Eye (tissue), 1 donor: ENCODE data around the gene BMP8A.
"Not testable (repeated sequence)": the region's sequence is repeated elsewhere in the genome, so short reads cannot be mapped to it uniquely, and the experiment has no call there.

Experiments
- DNase-seq: peaks from one replicate; pipeline ENCODE4 v3.0.0-alpha.2; 2015

BMP8A gene

DNA sequence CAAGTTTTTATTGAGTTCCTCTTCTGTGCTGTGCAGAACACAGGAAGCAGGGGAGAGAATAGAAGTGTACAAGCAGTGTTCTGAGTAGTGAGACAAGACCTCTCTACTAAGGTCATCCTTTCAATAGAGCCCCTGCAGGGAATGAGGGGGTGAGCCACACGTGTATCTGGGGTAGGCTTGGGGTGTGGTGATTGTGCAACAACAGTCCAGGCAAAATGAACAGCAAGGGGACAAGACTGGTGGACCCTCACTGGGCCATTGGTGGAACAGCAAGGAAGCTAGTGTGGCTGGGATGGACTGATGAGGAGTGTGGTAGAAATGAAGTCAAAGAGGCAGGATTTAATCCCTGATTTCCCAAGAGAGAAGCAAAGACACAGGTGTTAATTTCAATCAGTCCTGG, 8.2 kb upstream of the BMP8A start:
- no peak for DNase-seq

DNA sequence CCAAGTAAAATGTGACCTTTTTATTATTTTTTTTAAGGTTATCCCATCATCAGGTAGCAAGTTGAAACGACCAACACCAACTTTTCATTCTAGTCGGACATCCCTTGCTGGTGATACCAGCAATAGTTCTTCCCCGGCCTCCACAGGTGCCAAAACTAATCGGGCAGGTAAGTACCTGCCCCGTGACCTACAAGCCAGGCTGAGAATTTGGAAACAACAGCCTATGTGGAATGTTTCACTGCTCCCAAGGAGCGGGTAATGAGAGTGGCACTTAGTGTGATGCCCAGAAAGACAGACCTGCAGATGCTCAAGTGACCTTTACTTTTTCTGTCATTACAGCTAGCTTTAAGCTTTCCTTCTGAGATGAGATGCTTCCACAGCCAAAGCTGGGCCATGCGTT, 6.9 kb upstream of the BMP8A start:
- no peak for DNase-seq

DNA sequence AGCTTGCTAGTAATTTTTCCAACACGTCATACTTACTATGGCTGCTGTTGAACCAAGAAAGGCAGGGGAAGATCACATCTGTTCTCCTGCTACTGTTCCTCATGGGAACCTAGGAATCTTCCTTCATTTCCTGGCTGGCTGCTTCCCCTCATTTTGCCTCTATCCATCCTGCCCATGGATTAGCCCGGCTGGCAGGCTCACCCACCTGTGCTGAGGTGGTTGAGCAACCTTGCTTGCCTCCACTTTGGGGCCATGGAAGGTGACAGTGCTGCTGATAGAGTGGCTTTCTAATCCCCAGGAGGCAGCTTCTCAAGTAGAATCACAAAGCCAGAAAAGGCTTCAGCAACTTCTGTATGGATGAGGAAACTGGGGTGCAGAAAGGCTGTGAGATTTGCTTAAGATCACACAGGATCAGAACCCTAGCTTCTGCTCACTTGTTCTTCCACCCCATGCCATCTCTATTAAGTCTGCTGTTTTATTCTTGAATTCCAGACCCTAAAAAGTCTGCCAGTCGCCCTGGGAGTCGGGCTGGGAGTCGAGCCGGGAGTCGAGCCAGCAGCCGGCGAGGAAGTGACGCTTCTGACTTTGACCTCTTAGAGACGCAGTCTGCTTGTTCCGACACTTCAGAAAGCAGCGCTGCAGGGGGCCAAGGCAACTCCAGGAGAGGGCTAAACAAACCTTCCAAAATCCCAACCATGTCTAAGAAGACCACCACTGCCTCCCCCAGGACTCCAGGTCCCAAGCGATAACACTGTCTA, 6.2 kb upstream of the BMP8A start:
- no peak for DNase-seq

DNA sequence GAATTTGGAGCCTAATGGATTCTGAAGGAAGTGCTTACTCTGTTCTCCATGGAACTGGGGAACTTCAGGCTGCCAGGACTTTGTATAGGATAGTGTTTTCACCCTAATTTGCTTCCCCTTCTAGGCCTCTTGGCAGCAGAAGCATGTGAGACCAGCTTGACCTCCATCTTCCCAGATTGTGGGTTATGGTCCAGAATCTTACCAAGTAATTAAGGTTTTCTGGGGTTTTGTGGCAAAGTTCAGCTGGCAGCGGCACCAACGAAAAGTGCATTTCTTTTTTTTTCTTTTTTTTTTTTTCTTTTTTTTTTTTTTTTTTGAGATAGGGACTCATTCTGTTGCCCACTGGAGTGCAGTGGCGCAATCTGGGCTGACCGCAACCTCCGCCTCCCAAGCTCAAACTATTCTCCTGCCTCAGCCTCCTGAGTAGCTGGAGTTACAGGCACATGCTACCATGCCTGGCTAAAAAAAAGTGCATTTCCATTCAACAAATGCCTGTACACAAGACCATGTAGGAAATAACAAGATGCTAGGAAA, 3.4 kb upstream of the BMP8A start:
- DNase-seq: no peak

DNA sequence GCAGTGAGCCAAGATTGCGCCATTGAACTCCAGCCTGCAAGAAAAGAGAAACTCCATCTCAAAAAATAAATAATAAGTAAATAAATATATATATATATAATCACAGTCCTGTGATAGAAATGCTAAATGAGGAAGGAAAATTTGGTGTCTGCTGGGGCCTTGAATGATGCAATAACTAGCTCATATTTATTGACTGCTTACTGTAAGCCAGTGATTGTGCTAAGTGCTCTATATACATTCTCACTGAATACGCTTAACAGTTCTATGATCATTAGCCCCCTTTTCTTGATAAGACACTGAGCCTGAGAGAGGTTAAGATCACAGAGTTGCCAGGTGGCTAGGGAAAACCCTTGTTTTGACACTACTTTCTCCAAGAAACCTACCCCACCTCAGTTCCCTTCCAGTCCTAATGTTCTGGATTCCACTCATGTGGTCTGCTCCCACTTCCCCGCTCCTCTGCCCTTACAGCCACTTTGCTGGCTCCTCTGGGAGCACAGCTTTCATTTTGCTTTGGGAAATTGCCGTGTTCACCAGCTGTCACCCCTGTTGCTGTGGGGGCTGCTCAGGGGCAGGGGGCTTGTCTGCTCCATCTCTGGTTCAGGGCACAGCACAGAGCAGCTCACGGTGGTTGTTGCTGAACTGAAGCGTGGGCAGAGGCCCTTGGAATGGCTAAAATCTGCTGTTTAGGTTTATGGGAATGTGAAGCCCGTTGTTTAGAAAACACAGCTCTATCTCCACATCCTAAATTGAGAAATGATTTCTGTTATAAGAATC, 2.5 kb upstream of the BMP8A start:
- peak; percentile 41 for DNase-seq

DNA sequence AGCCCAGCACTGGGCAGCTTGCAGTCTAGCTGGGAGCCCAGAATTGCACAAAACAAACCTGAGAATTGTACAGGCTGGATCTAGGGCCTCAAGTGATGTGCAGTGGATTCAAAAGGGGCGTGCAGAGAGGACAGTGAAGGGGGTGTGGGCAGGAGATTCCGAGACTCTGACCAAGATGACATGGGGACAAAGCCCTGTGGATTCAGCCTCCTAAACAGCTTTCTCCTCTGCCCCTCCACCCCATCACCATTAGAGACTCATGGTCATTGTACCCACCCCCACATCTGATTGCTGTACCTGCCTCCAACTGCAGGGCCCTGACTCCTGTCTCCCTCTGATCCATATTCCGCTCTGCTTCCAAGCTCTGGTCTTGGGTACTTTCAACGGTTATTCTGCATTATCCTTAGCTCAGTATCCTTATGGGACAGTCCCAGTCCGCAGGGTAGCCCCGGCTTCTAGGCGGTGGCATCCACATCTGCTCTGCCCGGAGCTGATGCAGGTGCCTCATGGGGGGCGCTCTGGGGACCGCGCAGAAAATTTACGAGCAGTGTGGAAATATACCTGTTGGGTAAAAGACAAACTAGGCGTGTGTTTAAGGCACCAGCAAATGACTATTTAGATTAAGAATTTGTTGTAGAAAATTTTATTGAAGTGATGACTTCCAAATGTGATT, 1.7 kb upstream of the BMP8A start:
- peak; percentile 21 for DNase-seq

DNA sequence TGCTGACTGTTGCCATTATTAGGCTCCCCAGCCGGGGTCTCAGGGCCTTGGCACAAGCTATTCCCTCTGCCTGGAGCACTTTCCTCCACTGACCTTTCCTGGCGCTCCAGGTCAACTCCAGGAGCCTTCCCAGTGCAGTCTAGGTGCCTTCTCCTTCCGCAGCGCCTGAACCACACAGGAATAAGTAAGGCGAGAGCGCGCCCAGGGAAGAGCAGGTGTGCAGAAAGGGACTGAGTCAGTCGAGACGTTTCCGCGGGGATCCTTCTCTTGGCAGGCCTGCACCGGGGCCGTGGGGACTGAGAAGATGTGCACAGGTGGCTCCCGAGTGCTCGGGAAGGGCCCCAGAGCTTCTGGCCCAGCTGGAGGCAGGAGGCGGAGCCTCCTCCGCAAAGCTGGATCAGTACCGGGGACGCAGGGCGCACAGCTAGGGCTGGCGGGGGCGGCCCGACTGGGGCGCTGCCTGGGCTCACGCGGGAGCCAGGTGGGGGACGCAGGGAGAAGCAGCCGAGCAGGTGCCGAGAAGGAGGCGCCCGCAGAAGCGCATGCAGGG, 765 bp upstream of the BMP8A start:
- peak; percentile 37 for DNase-seq

DNA sequence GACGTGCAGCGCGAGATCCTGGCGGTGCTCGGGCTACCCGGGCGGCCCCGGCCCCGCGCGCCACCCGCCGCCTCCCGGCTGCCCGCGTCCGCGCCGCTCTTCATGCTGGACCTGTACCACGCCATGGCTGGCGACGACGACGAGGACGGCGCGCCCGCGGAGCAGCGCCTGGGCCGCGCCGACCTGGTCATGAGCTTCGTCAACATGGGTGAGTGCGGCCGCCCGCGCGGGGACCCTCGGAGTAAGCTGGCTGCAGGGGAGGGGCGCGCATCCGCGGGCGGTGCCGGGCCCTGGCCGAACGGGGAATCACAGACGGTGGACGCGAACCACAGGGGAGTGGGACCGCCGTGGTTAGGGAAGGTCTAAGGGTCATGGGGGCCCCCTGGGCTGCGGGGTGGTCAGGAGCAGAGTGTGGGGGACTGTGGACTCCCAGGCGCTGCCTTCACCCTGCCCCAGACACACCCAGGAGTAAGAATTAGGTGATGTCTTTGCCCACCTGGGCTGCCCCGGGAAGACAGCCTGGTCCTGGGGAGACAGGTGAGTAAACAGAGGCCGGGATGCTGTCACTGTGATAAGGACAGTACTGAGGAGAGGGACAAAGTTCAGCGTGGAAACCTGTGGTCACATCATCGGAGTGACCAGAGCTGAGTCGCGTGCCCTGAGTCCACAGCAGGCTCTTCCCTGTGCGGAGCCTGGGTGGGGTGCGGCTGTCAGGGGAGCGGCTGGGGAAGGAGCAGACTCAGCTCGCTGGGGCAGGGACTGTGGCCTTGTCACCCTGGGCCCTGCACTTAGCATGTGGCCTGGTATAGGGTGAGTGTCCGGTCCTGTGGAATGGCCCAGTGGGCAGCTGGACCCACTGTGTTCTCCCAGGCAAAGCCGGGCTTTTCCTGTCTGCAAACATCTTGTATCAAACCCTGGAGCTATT, 944 bp downstream of the BMP8A start:
- peak; percentile 15 for DNase-seq

DNA sequence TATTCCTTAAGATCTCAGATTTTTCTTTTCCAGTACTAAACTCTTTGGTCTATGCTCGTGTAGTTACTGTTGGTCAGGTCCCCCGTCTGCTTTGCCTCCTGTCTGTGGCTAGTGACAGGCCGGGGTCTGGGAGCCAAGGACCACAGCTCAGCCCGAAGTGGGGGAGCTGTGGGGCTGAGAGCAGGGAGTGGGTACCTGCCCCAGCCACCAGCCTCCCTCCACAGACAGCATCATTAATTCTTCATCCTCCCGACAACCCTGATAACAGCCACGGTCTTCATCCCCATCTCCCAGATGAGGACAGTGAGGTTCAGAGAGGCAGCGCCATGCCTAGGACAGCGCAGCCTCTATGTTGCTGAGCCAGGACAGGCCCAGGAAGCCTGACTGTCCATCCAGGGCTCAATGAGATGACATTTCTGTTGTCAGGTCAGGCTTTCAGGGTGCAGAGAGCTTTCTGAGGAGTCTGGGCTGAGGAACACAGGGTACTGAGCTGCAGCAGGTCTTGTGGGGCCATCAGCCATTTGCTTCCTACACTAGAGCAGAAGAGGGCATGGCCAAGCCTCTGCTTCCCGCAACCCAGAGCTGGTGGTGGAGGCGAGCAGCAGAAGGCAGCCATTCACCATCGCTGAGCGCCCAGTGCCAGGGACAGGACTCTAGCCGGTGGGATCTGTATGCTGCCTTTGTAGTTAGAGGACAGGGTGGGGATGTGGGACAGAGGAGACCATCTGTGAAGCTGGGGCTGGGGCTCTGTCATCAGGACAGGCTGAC, 1.8 kb downstream of the BMP8A start:
- not testable (repeated sequence) for DNase-seq

DNA sequence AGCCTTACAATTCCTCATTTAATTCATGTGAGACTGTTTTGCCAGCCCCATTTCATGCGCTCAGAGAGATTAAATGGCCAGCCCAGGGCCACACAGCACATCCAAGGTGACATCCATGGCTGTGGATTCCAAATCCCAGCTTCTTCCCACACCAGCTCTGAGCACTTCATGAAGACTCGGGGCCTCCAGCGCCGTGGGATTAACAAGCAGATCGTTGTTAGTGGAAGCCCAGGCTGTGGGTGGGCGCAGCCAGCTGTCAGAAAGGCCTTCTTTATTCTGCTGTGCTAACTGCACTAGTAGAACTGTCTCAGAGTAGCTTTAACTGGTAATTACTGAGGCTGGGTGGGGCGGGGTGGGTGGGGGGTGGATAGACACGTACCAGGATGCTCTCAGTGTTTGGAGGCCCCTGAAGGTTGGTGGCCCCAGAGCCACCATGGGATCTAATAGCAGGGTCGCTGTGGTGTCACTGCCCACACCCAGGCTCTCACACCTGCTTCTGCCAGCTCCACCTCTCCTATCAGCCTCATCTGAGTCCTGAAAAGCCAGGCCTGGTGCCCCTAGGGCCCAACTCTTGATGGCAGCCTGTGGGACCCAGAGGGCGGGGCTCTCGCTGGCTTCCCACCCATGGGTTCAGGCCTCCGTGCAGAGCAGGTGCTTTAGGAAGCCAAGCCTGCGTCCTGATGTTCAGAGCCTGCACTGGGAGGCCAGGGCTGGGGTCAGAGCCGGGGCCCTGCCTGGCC, 3.4 kb downstream of the BMP8A start:
- no peak for DNase-seq

DNA sequence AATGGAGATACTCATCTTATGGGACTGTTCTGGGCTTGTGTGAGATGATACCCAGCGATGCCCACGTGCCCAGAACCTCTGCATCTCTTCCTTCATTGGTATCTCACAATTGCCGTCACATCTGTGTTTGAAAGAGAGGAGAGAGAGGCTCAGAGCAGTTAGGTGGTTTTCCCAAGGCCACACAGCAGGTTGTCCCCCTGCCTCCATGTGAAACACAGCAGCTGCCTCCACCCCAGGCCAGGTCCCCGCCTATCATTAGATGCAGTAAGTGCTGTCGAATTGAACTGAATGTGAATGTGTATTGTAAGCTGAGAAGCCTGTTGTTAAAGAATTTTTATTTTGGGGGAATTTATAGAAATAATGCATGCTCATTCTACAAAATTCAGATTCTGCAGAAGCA, 5.1 kb downstream of the BMP8A start:
- DNase-seq: not testable (repeated sequence)

DNA sequence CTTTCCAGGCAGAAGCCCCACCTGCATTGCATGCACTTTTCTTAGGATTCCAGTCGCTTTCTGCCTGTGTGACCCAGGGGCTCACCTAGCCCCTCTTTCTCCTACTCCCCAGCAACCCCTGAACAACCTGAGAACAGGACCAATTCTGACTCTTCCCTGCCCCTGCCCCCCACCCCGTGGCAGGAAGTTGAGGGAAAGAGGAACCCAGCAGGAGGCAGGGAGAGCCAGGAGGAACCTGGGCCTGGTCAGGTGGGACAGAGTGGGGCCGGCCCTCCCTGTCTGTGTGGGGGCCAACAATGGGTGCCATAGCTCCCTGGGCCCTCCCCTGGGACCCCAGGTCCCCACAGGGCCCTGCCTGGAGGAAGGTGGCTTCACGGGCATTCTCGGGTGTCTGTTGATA, 6.1 kb downstream of the BMP8A start:
- DNase-seq: no peak

DNA sequence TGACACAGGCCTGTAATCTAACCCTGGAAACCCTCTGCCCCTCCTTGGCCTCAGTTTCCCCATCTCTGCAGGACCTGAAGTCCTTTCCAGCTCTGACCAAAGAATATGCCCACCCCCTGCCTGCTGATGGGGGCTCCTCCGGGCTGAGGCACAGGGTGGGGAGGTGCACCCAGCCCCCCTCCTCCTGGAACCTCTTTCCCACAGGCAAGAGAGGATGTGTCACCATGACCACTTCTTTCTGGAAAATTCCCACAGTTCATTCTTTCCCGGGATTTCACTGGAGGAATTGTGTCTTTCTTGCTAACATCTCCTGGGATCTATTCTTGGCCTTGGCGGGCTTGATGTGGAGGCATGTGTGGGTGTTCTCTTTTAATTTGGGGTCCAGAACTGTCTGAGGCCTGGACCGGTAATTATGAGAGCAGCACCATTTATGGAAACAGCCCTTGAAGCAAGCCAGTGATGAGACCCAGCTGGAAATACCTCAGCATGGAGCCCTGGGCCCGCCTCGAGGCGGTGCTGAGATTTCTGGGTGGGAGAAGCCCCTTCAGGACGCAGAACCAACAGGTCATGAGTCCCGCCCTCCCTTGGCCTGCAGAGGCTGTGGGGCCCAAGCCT, 6.8 kb downstream of the BMP8A start:
- DNase-seq: not testable (repeated sequence)

DNA sequence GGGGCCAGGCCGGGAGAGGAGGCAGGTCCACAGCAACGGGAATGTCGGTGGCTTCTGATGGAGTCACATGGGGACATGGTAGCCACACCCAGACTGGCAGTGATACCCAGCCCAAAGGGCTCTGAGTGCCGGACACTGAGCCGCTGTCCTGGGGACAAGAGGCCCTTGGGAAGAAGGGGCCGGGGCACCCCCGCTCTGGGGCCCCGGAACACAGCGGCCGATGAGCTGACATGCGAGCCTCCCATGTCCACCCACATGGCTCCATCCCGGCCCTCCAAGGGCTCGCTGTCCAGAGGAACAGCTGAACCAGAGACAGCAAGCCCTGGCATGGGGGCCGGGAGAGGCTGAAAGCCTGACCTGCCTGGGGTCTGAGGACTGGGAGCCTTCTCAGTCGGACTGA, 7.4 kb downstream of the BMP8A start:
- not testable (repeated sequence) for DNase-seq

DNA sequence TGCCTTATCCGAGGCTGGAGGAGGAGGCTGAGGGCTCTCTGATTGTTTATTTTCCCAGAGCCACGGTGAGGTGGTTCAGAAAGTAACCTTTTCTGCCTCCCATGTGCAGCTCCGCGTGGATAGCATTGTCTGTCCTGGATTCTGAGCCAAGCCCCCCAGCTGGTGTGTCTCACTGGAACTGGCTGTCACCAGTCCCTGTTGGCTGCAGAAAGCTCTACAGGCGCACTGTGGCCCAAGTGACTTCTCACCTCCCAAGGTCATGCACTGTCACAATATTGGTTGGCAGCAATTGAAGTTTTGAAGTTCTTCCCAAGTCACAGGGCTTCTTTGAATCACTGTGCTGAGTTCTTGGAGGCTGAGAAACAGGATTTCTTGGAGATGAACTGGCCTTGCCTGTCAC, 8.2 kb downstream of the BMP8A start:
- DNase-seq: no peak

DNA sequence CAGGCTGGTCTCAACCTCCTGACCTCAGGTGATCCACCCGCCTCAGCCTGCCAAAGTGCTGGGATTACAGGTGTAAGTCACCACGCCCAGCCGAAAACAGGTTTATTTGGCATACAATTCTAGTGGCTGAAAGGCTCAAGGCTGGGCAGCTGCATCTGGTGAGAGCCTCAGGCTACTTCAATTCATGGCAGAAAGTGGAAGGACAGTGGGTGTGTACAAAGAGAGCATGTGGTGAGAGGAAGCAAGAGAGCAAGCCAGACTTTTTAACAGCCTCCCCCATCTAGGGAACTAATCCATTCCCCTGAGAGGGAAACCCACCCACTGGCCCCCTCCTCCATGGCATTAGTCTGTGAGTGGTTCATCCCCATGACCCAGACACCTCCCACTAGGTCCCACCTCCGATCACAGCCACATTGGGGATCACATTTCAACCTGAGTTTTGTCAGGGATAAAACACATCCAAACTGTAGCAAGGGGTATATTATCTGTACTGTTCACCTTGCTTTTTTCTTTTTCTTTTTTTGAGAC, 9.5 kb downstream of the BMP8A start:
- DNase-seq: no peak

DNA sequence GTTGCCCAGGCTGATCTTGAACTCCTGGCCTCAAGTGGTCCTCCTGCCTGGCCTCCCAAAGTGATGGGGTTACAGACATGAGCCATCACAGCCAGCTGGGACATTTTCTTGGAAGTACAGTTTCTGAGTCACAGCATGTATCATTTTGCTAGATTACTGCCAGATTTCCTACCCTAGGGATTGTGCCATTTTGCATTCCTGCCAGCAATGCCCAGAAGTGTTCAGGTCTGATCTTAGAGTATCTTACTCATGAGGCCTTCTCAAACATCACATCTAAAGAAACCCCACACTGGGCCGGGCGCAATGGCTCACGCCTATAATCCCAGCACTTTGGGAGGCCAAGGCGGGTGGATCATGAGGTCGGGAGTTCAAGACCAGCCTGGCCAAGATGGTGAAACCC, 10.2 kb downstream of the BMP8A start:
- no peak for DNase-seq

DNA sequence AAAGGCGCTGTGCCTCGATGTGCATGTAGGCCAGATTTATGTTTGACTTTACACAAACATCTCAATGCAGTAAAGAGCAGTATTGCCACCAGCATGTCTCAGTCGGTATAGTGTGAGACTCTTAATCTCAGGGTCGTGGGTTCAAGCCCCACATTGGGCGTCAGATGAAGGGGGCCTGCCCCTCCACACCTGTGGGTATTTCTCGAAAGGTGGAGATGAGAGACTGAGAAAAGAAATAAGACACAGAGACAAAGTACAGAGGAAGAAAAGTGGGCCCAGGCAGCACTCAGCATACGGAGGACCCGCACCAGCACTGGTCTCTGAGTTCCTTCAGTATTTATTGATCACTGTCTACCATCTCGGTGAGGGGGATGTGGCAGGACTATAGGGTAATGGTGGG, 13.0 kb downstream of the BMP8A start:
- not testable (repeated sequence) for DNase-seq

DNA sequence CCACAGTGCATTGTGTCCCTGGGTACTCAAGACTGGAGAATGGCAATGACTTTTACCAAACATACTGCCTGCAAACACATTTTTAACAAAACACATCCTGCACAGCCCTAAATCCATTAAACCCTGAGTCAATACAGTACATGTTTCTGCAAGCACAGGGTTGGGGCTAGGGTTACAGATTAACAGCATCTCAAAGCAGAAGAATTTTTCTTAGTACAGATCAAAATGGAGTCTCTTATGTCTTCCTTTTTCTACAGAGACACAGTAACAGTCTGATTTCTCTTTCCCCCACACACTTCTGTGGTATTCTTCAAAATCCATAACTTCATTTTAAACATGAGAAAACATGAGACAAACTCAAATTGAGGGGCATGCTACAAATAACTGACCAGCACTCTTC, 13.9 kb downstream of the BMP8A start:
- DNase-seq: no peak
